Measurements from ENCODE around the gene RASGEF1B.

RASGEF1B gene

GRCh38 chr4:81506731-81507130 lies 35.0 kb upstream of the RASGEF1B start:
- in situ Hi-C loops (cut with HindIII; ENCODE audit: low pct_unique_long_range_greater_than_20kb, low sequenced_read_pairs), result no loop called here
- no peak for DNase-seq (ENCODE audit: low read depth in 1 of 2, low spot score in 1 of 2)
- TF ChIP-seq JUND (IDR thresholded peaks at IDR 0.05; ENCODE audit: low read depth), result no peak

DNA sequence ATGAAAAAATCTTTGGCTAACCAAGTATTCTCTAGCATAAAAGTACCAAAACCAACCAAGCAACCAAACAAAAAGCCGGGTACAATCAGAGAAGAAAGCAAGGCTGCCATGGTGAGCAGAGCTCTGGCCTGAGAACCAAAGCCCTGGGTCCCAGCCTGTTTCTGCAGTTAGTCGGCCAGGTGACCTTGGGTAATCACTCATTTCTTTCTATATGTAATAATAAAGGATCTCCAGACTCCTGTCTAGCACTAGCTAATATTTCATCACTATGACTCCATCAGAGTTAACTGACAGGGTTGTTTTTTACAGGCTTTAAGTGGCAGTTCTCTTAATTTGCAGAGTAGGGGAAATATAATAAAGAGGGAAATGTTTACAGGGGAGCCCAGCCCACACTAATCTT lies 34.0 kb upstream of the RASGEF1B start:
- DNase-seq (ENCODE audit: low read depth in 1 of 2, low spot score in 1 of 2), result no peak
- no peak for TF ChIP-seq JUND (IDR thresholded peaks at IDR 0.05; ENCODE audit: low read depth)
- in situ Hi-C loops (cut with HindIII; ENCODE audit: low pct_unique_long_range_greater_than_20kb, low sequenced_read_pairs), result no loop called here

DNA sequence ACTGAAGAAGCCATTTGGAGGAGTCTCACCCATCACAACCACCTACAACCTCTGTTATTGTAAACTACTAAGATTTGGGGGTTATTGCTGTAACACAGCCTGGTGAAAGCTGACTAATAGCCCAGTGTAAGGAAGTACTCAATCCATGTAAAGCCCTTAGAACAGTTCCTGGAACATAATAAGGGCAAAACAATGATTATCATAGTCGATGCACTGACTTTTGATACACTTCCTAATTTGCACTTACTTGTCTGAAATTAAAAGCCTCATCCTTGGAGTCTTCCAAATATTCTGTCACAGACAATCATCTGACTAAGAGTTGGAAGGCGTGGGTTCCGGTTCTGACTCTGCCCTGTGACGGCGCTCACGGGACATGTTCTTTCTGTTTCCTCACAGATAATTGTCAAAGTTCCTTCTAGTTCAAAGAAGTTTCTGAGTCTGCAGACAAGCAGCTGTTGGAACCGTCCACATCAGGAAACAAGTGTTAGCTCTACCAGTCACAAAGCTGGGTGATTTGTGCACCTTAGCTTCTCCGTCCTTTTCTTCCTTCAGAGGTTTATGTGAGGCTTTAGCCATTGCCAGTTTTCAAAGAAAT lies 33.4 kb upstream of the RASGEF1B start:
- no peak for TF ChIP-seq JUND (IDR thresholded peaks at IDR 0.05; ENCODE audit: low read depth)
- DNase-seq (ENCODE audit: low read depth in 1 of 2, low spot score in 1 of 2), result no peak
- in situ Hi-C loops (cut with HindIII; ENCODE audit: low pct_unique_long_range_greater_than_20kb, low sequenced_read_pairs), result no loop called here

DNA sequence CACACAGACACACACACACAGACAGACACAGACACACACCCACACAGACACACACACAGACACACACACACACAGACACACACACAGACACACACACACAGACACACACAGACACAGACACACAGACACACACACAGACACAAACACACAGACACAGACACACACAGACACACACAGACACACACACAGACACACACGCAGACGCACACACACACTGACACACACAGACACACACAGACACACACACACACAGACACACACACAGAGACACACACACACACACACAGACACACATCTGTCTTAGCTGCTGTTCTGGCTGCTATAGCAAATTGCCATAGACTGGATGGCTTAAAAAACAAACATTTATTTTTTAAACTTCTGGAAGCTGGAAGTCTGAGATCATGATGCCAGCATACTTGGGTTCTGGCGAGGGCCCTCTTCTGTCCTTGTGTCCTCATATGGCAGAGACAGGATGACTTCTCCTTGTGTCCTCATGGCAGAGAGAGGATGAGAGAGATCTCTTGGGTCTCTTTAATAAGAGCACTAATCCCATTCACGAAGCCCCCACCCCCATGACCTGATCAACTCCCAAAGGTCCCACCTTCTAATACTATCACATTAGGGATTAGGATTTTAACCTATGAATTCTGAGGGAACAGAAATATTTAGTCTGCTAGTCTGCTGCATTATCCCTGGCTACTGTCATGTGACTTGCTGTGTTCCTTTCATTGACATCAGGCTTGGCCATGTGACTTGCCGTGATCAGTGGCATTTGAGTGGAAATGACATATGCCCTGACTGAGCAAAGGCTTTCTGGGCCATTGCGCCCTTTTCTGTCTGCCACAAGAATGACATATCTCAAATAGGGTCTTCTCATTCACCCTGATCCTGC lies 32.7 kb upstream of the RASGEF1B start:
- no peak for TF ChIP-seq JUND (IDR thresholded peaks at IDR 0.05; ENCODE audit: low read depth)
- DNase-seq (ENCODE audit: low read depth in 1 of 2, low spot score in 1 of 2), result no peak
- in situ Hi-C loops (cut with HindIII; ENCODE audit: low pct_unique_long_range_greater_than_20kb, low sequenced_read_pairs), result no loop called here

DNA sequence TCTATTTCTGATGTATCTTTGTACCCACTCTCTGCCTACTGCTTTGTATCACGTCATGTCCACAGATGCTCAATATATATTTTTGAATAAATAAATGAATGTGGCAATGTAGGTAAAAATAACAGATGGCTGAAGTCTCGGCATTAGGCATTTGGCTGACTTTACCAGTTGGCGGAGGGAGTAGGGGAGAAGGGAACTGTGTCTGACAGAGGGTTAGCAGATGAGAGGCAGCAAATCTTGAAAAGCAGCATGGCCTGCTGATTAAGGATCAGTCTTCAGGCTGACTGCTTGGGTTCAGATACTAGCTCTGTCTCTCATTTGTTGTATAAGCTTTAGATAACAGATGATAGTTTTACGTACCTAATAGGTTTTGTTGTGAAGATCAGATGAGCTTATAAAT lies 31.9 kb upstream of the RASGEF1B start:
- no peak for TF ChIP-seq JUND (IDR thresholded peaks at IDR 0.05; ENCODE audit: low read depth)
- in situ Hi-C loops (cut with HindIII; ENCODE audit: low pct_unique_long_range_greater_than_20kb, low sequenced_read_pairs), result no loop called here
- no peak for DNase-seq (ENCODE audit: low read depth in 1 of 2, low spot score in 1 of 2)

DNA sequence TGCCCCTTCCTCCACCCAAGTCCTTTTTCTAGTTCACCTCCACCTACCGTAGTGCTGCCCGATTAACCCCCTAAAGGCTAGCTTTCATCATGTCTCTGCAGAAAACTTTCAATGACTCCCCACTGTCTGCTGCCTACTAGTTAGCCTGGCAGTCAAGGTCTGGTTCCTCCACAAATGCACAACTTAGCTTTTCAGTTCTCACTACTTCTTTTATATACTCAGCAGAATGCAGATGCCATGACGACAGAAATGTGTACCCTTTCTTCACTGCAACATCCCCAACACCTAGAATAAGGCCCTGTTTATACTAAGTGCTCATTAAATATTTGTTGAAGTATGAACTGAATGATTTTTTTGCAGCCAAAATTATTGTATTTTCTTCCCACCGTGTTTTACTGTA lies 30.9 kb upstream of the RASGEF1B start:
- in situ Hi-C loops (cut with HindIII; ENCODE audit: low pct_unique_long_range_greater_than_20kb, low sequenced_read_pairs), result no loop called here
- TF ChIP-seq JUND (IDR thresholded peaks at IDR 0.05; ENCODE audit: low read depth), result no peak
- DNase-seq (ENCODE audit: low read depth in 1 of 2, low spot score in 1 of 2), result no peak

- TF ChIP-seq JUND (IDR thresholded peaks at IDR 0.05; ENCODE audit: low read depth), result no peak
- in situ Hi-C loops (cut with HindIII; ENCODE audit: low pct_unique_long_range_greater_than_20kb, low sequenced_read_pairs), result no loop called here
- no peak for DNase-seq (ENCODE audit: low read depth in 1 of 2, low spot score in 1 of 2)
Measured at GRCh38 chr4:81499840-81500239, 28.1 kb upstream of the RASGEF1B start.

DNA sequence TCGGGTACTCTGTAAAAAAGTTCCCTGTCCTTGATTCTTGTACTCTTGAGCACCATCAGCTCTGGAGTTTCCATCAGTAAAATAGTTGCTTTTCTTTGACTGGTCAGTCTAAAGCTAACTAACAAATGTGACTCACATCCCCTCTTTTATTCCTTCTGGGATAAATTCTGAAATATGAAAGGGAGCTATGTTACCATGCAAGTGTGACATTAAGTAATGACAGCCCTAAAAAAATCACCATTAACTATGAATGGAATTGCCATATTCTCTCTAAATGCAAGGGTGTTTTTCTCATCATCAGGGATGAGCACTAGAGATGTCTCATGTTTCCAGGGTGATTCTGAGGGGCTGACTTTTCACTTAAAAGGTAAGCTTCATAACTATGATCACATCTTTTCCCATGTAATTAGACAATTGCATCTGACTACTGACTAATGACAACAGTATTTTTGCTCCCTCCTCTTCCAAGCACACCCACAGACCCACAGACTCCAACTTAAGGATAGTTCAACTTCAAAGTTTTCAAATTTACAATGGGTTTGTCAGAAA lies 26.9 kb upstream of the RASGEF1B start:
- no peak for DNase-seq (ENCODE audit: low read depth in 1 of 2, low spot score in 1 of 2)

GRCh38 chr4:81498046-81498445 lies 26.3 kb upstream of the RASGEF1B start:
- no peak for TF ChIP-seq JUND (IDR thresholded peaks at IDR 0.05; ENCODE audit: low read depth)
- in situ Hi-C loops (cut with HindIII; ENCODE audit: low pct_unique_long_range_greater_than_20kb, low sequenced_read_pairs), result no loop called here
- no peak for DNase-seq (ENCODE audit: low read depth in 1 of 2, low spot score in 1 of 2)

More for the DNA sequence above, 26.9 kb upstream of the RASGEF1B start:
- no peak for TF ChIP-seq JUND (IDR thresholded peaks at IDR 0.05; ENCODE audit: low read depth)
- in situ Hi-C loops (cut with HindIII; ENCODE audit: low pct_unique_long_range_greater_than_20kb, low sequenced_read_pairs), result no loop called here

- in situ Hi-C loops (cut with HindIII; ENCODE audit: low pct_unique_long_range_greater_than_20kb, low sequenced_read_pairs), result no loop called here
- no peak for TF ChIP-seq JUND (IDR thresholded peaks at IDR 0.05; ENCODE audit: low read depth)
- DNase-seq (ENCODE audit: low read depth in 1 of 2, low spot score in 1 of 2), result no peak
Measured at GRCh38 chr4:81495345-81495744, 23.6 kb upstream of the RASGEF1B start.

GRCh38 chr4:81494031-81494431 lies 22.3 kb upstream of the RASGEF1B start:
- TF ChIP-seq JUND (IDR thresholded peaks at IDR 0.05; ENCODE audit: low read depth), result no peak
- in situ Hi-C loops (cut with HindIII; ENCODE audit: low pct_unique_long_range_greater_than_20kb, low sequenced_read_pairs), result no loop called here
- DNase-seq (ENCODE audit: low read depth in 1 of 2, low spot score in 1 of 2), result no peak

GRCh38 chr4:81492606-81493230 lies 21.0 kb upstream of the RASGEF1B start:
- in situ Hi-C loops (cut with HindIII; ENCODE audit: low pct_unique_long_range_greater_than_20kb, low sequenced_read_pairs), result no loop called here
- no peak for TF ChIP-seq JUND (IDR thresholded peaks at IDR 0.05; ENCODE audit: low read depth)
- peak in 1 of 2 experiments; percentile 15 for DNase-seq (ENCODE audit: low read depth in 1 of 2, low spot score in 1 of 2)

- in situ Hi-C loops (cut with HindIII; ENCODE audit: low pct_unique_long_range_greater_than_20kb, low sequenced_read_pairs), result no loop called here
- no peak for TF ChIP-seq JUND (IDR thresholded peaks at IDR 0.05; ENCODE audit: low read depth)
- no peak for DNase-seq (ENCODE audit: low read depth in 1 of 2, low spot score in 1 of 2)
Measured at GRCh38 chr4:81491943-81492342, 20.2 kb upstream of the RASGEF1B start.
